Brain pericyte (primary cell): ENCODE data around the gene CSNK2B.

Experiments
- DNase-seq: peaks from one replicate; pipeline ENCODE4 v3.0.0-alpha.2; 2012; ENCODE audit warnings: low read depth, low spot score

The CSNK2B gene

GRCh38 chr6:31636698-31637596, 28.9 kb upstream of the CSNK2B start:
- no peak for DNase-seq

- no peak for DNase-seq
Measured at GRCh38 chr6:31639043-31639442, 26.8 kb upstream of the CSNK2B start.

- no peak for DNase-seq
Measured at GRCh38 chr6:31639449-31639861, 26.4 kb upstream of the CSNK2B start.

GRCh38 chr6:31640612-31641011, 25.3 kb upstream of the CSNK2B start:
- no peak for DNase-seq

- no peak for DNase-seq
Measured at GRCh38 chr6:31641370-31641769, 24.5 kb upstream of the CSNK2B start.

- no peak for DNase-seq
Measured at GRCh38 chr6:31642798-31643570, 22.9 kb upstream of the CSNK2B start.

GRCh38 chr6:31643818-31644454, 21.9 kb upstream of the CSNK2B start:
- DNase-seq = no peak

GRCh38 chr6:31645325-31645724, 20.6 kb upstream of the CSNK2B start:
- no peak for DNase-seq

- no peak for DNase-seq
Measured at GRCh38 chr6:31651602-31652191, 14.2 kb upstream of the CSNK2B start.

GRCh38 chr6:31652925-31653724, 12.8 kb upstream of the CSNK2B start:
- DNase-seq = no peak

- no peak for DNase-seq
Measured at GRCh38 chr6:31654574-31655348, 11.1 kb upstream of the CSNK2B start.

- DNase-seq = no peak
Measured at GRCh38 chr6:31655349-31656237, 10.3 kb upstream of the CSNK2B start, which contains the start of gene APOM. Gene APOM, plus strand, starts transcription at chr6:31655894. Its CDS starts 73 bp downstream, at chr6:31655967.

- DNase-seq = no peak
Measured at GRCh38 chr6:31657406-31658157, 8.3 kb upstream of the CSNK2B start.

GRCh38 chr6:31658158-31658688, 7.7 kb upstream of the CSNK2B start:
- DNase-seq = no peak

GRCh38 chr6:31658983-31659648, 6.8 kb upstream of the CSNK2B start:
- no peak for DNase-seq

- no peak for DNase-seq
Measured at GRCh38 chr6:31659649-31660380, 6.1 kb upstream of the CSNK2B start.
